AG09319 (cell line): Measurements from ENCODE around the gene HMSD.

Source experiments
- DNase-seq: peaks from one replicate; pipeline ENCODE4 v3.0.0-alpha.2; 2010; ENCODE audit warnings: low read depth; ENCODE audit errors: extremely low read depth
- CTCF ChIP-seq: IDR thresholded peaks from 2 replicates; pipeline ENCODE4 v1.5.1; 2011; ENCODE audit warnings: low read depth, mild to moderate bottlenecking, inconsistent platforms, low read length, moderate library complexity

The HMSD gene

GRCh38 chr18:63994783-63995399 is 45.8 kb downstream of the HMSD start:
- peak; percentile 24 for DNase-seq

GRCh38 chr18:63997041-63997440 is 47.9 kb downstream of the HMSD start:
- no peak for TF ChIP-seq CTCF
- no peak for DNase-seq

More at GRCh38 chr18:63994783-63995399, 45.8 kb downstream of the HMSD start:
- peak; percentile 94 for TF ChIP-seq CTCF

GRCh38 chr18:63997606-63998005 is 48.5 kb downstream of the HMSD start:
- TF ChIP-seq CTCF, result no peak
- no peak for DNase-seq

GRCh38 chr18:63999871-64000270 is 50.8 kb downstream of the HMSD start:
- TF ChIP-seq CTCF, result no peak
- DNase-seq, result no peak

- no peak for DNase-seq
- no peak for TF ChIP-seq CTCF
Observed at GRCh38 chr18:64002581-64002980, 53.5 kb downstream of the HMSD start.

GRCh38 chr18:64009305-64009704 is 60.2 kb downstream of the HMSD start:
- DNase-seq, result no peak
- TF ChIP-seq CTCF, result no peak
